Activated T-helper 2 cell treated with anti-CD3 and anti-CD28 coated beads, Interferon-gamma antibody, Interleukin-2, Interleukin-4, amounts not matched to agents 10 μg/mL and 5 μg/mL and 100 μg/mL, durations not matched to agents 14 hours and 24 hours and 36 hours (primary cell): ENCODE measurements around the gene AHRR. TPM values are rescaled to one million over a fixed set of nuclear protein-coding genes. Genes with fewer than 3 reads are reported as not detected.
"Not testable (repeated sequence)": the region's sequence is repeated elsewhere in the genome, so short reads cannot be mapped to it uniquely, and the experiment has no call there.

Experiments
- DNase-seq: peaks from one replicate; pipeline ENCODE4 v3.0.0; 2021; ENCODE audit warnings: low spot score
- H3K27ac Mint-ChIP-seq: one replicate; pipeline ENCODE4 v1.8.0; 2021; ENCODE audit warnings: mixed read lengths
- H3K27me3 Mint-ChIP-seq: one replicate; pipeline ENCODE4 v1.8.0; 2021; ENCODE audit warnings: low read depth, mixed read lengths
- H3K36me3 Mint-ChIP-seq: one replicate; pipeline ENCODE4 v1.8.0; 2021; ENCODE audit warnings: low read depth, mixed read lengths
- H3K4me1 Mint-ChIP-seq: one replicate; pipeline ENCODE4 v1.8.0; 2021; ENCODE audit warnings: low read depth, mixed read lengths
- H3K4me3 Mint-ChIP-seq: one replicate; pipeline ENCODE4 v1.8.0; 2021; ENCODE audit warnings: low read depth, mild to moderate bottlenecking, moderate library complexity, mixed read lengths
- H3K9me3 Mint-ChIP-seq: one replicate; pipeline ENCODE4 v1.8.0; 2021; ENCODE audit warnings: mixed read lengths
- intact Hi-C: fragments of 100-400 bp; cut with micrococcal nuclease; formaldehyde crosslinking; loops from one replicate; pipeline ENCODE4 v1.15.1; 2023
- total RNA-seq: library from RNA; stranded (reverse); gene quantifications from 2 replicates; pipeline ENCODE4 v1.2.3, GENCODE V29; 2022

The AHRR gene
- total RNA-seq, 1 donor from 2014 or later, result 34.9 TPM

DNA sequence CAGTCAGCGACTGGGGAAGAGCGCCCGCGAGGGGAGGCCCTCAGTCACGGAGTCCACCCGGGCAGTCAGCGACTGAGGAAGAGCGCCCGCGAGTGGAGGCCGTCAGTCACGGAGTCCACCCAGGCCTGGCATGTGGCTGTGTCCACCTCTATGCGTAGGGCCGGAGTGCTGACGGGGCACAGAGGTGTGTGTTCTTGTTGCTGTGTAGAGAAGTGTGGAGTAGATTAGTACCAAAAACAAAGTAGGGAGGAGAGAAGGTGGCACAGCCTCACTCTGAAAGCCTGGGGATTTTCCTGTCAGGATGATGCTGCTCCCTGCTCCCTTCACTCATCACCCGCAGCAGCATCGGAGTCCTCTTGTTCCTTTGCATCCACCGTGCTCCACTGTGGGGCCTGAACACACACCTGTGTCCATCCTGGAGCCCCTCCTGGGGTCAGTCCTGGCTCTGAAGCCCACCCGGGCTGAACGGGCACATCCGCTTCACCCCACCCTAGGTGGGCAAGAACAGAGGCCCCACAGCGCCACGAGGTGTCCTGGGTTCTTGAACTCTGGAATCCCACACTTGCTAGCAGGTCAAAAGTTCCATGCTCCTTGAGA, 37.9 kb downstream of the AHRR start:
- DNase-seq, result no peak
- no peak overlapping the region for H3K27ac Mint-ChIP-seq
- intact Hi-C loops, result no loop called here
- peaks cover 7% of the 10 kb centered on the region for H3K4me1 Mint-ChIP-seq
- H3K9me3 Mint-ChIP-seq, result peaks cover 10% of the 10 kb centered on the region
- H3K27me3 Mint-ChIP-seq, result no peaks in the 10 kb centered on the region
- peaks cover 54% of the 10 kb centered on the region for H3K36me3 Mint-ChIP-seq
- H3K4me3 Mint-ChIP-seq, result no peak overlapping the region

GRCh38 chr5:360257-361027, 38.9 kb downstream of the AHRR start:
- Mint-ChIP-seq H3K4me1 (peaks cover 7% of the 10 kb centered on the region), H3K9me3 (peaks cover 13% of the 10 kb centered on the region), H3K27me3 (no peaks in the 10 kb centered on the region), H3K4me3 (no peak overlapping the region), H3K27ac (no peak overlapping the region), H3K36me3 (peaks cover 63% of the 10 kb centered on the region)
- DNase-seq, result no peak
- intact Hi-C loops, result no loop called here

GRCh38 chr5:362189-362588, 40.7 kb downstream of the AHRR start:
- intact Hi-C loops, result no loop called here
- Mint-ChIP-seq H3K36me3 (peaks cover 67% of the 10 kb centered on the region), H3K27me3 (no peaks in the 10 kb centered on the region), H3K27ac (no peak overlapping the region), H3K9me3 (peaks cover 13% of the 10 kb centered on the region), H3K4me3 (no peak overlapping the region), H3K4me1 (peaks cover 12% of the 10 kb centered on the region)
- no peak for DNase-seq

GRCh38 chr5:362978-363765, 41.7 kb downstream of the AHRR start:
- intact Hi-C loops, result no loop called here
- H3K36me3 Mint-ChIP-seq, result peaks cover 72% of the 10 kb centered on the region
- H3K27ac Mint-ChIP-seq, result no peak overlapping the region

DNA sequence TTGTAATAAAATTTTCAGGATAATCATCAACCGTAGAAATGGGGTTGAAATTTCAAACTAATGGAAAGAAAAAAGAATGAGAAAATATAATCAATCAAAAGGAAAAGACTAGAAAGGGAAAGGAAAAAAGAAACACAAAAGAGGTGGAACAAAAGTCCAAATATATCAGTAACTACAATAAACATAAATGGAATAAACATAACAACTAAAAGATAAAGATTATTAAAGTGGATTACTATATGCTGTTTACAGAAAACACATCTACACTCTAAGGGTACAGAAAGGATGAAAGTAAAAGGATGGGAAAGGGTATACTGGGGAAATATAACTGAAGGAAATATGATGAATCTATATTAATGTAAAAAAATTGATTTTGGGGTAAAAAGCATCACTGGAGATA, 43.0 kb downstream of the AHRR start:
- H3K4me3 Mint-ChIP-seq, result no peak overlapping the region
- no peak for DNase-seq
- no peak overlapping the region for H3K27ac Mint-ChIP-seq
- intact Hi-C loops, result no loop called here
- H3K9me3 Mint-ChIP-seq, result peaks cover 13% of the 10 kb centered on the region
- peaks cover 30% of the 10 kb centered on the region for H3K4me1 Mint-ChIP-seq
- peaks cover 82% of the 10 kb centered on the region for H3K36me3 Mint-ChIP-seq
- no peaks in the 10 kb centered on the region for H3K27me3 Mint-ChIP-seq

More at GRCh38 chr5:362978-363765, 41.7 kb downstream of the AHRR start:
- Mint-ChIP-seq H3K27me3 (no peaks in the 10 kb centered on the region), H3K4me3 (no peak overlapping the region), H3K9me3 (peaks cover 13% of the 10 kb centered on the region), H3K4me1 (peaks cover 17% of the 10 kb centered on the region)
- DNase-seq, result no peak

- peaks cover 37% of the 10 kb centered on the region for H3K4me1 Mint-ChIP-seq
- no peak overlapping the region for H3K4me3 Mint-ChIP-seq
- H3K9me3 Mint-ChIP-seq, result peaks cover 13% of the 10 kb centered on the region
- no peak for DNase-seq
- H3K36me3 Mint-ChIP-seq, result peaks cover 73% of the 10 kb centered on the region
- intact Hi-C loops, result no loop called here
- no peaks in the 10 kb centered on the region for H3K27me3 Mint-ChIP-seq
- no peak overlapping the region for H3K27ac Mint-ChIP-seq
Measured at GRCh38 chr5:366541-367357, 45.2 kb downstream of the AHRR start.

- H3K9me3 Mint-ChIP-seq, result peaks cover 13% of the 10 kb centered on the region
- no peak for DNase-seq
- intact Hi-C loops, result no loop called here
- peaks cover 45% of the 10 kb centered on the region for H3K4me1 Mint-ChIP-seq
- H3K4me3 Mint-ChIP-seq, result no peak overlapping the region
- H3K27ac Mint-ChIP-seq, result peak overlapping the region; percentile 22
- H3K36me3 Mint-ChIP-seq, result peaks cover 69% of the 10 kb centered on the region
- H3K27me3 Mint-ChIP-seq, result no peaks in the 10 kb centered on the region
Measured at GRCh38 chr5:367358-368130, 46.0 kb downstream of the AHRR start.

DNA sequence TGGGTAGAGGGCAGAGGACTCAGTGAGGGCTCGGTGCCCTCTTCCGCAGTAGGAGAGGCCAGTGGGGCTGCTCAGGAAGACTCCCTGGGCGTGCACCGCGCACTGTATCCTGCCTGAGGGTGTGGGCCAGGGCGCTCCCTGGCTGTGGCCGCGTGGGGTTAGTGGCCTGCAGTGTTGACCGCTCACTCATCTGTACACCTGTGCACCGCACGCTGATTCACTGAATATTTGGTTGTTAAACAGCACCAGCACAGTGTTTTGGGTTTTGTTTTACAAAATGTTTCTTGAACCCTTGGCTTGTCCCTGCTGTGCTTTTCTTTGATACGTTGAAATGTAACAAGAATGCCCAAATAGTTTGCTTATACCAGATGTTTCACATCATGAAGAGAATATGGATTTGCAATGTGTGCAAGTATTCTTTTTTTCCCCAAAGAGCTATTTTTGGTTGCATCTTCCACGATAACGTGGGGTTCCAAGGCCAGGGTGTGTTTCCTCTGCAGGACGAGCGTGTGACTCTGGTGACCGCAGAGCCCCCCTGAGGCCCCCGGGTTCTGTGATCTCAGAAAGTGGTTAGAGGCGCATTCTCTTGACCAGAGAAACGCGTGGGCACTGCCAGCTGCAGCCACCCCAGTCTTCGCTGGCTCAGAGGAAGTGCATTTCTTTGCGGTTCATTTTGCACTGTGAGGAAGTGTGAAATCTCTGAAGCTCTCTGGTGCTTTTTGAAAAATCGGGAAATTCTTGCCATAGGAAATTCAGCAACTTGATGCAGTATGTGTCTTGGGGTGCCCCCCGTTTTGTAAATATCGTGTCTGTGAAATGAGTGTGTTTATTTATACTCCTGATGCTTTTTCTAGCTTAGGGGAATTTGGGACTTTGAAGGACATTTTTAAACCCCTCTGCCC, 46.9 kb downstream of the AHRR start:
- DNase-seq, result no peak
- H3K9me3 Mint-ChIP-seq, result peaks cover 13% of the 10 kb centered on the region
- no peak overlapping the region for H3K4me3 Mint-ChIP-seq
- H3K36me3 Mint-ChIP-seq, result peaks cover 61% of the 10 kb centered on the region
- peaks cover 48% of the 10 kb centered on the region for H3K4me1 Mint-ChIP-seq
- intact Hi-C loops, result no loop called here
- H3K27ac Mint-ChIP-seq, result peak overlapping the region; percentile 56
- H3K27me3 Mint-ChIP-seq, result no peaks in the 10 kb centered on the region

DNA sequence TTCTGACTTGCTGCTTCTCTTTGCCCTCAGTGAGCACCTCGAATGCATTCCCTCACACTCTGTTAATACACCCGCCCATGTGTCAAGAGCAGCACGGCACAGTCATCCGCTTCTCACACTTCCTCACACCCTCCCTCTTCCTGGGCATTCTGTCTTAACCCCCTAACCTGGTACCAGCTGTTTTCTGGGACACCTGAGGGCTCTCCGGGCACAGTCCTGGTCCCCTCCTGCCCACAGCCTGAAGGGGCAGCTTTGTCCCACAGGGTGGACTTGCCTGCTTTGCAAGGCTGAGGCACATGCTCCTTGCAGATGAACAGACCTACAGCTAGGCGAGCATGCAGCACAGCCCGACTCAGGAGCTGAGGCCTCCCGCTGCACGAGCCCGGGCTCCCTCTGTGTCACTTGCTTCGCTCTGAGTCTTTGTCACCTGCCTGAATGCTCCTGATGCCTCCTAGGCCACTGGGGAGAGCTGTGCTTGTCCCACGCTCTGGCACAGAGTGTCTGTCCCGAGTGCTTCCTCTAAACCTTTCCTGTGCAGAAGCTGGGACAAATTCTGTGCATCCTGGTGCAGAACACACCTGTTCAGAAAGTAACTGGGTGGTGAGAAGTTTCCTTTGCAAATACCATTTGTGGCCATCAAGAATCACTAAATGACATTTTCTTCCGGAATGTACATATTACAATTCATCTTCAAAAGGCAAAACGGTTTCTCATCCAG, 47.8 kb downstream of the AHRR start:
- peaks cover 46% of the 10 kb centered on the region for H3K4me1 Mint-ChIP-seq

DNA sequence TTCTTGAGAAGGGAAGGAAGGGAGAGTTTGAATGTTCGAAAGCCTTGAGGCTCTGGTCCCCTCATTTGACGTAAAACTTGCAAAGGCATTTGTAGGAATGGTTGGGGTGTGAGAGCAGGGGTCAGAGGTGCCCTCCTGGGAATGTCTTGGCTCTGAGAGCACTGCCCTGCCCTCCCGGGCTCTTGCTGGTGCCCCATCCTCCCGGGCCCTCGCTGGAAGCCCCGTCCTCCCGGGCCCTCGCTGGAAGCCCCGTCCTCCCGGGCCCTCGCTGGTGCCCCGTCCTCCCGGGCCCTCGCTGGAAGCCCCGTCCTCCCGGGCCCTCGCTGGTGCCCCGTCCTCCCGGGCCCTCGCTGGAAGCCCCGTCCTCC, 48.3 kb downstream of the AHRR start:
- H3K27ac Mint-ChIP-seq, result peak overlapping the region; percentile 56
- H3K27me3 Mint-ChIP-seq, H3K4me3 Mint-ChIP-seq, H3K9me3 Mint-ChIP-seq, intact Hi-C loops, DNase-seq: not testable (repeated sequence)
- H3K4me1 Mint-ChIP-seq, result peaks cover 52% of the 10 kb centered on the region
- H3K36me3 Mint-ChIP-seq, result peaks cover 49% of the 10 kb centered on the region

More for the DNA sequence above, 47.8 kb downstream of the AHRR start:
- Mint-ChIP-seq H3K36me3 (peaks cover 54% of the 10 kb centered on the region), H3K4me3 (no peak overlapping the region), H3K27me3 (no peaks in the 10 kb centered on the region), H3K9me3 (peaks cover 5% of the 10 kb centered on the region), H3K27ac (peak overlapping the region; percentile 56)
- no peak for DNase-seq
- intact Hi-C loops, result no loop called here
